Astrocyte (in vitro differentiated cells and primary cell): ENCODE data around the gene MOSMO.

Experiments
- EZH2 ChIP-seq: IDR thresholded peaks from 2 replicates; pipeline ENCODE4 v1.6.1; 2012; ENCODE audit warnings: mild to moderate bottlenecking, low read length, inconsistent platforms; ENCODE audit not compliant: insufficient read depth
- TF ChIP-seq, protein P1 (sequence below): IDR thresholded peaks from 2 replicates; pipeline ENCODE4 v1.5.1; 2011; ENCODE audit warnings: low read depth, mild to moderate bottlenecking, inconsistent platforms, low read length, moderate library complexity; ENCODE audit not compliant: insufficient read depth

DNA sequence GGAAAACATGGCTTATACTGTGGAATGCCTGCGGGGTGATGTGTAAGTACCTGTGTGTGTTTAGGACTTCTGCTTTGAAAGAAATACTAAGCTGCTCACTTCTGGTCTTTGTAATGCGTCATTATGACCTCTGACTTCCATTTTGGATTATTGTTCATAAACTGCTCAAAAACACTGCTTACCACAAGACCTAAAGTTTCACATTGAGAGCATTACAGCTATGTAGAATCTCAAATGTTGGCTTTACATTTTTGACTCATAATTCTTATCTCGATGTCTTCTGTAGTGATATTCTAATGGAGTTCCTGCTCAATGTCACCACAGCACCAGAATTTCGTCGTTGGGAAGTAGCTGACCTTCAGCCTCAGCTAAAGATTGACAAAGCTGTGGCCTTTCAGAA is 45.4 kb upstream of the MOSMO start:
- no peak for TF ChIP-seq EZH2
- TF ChIP-seq, protein P1, sequence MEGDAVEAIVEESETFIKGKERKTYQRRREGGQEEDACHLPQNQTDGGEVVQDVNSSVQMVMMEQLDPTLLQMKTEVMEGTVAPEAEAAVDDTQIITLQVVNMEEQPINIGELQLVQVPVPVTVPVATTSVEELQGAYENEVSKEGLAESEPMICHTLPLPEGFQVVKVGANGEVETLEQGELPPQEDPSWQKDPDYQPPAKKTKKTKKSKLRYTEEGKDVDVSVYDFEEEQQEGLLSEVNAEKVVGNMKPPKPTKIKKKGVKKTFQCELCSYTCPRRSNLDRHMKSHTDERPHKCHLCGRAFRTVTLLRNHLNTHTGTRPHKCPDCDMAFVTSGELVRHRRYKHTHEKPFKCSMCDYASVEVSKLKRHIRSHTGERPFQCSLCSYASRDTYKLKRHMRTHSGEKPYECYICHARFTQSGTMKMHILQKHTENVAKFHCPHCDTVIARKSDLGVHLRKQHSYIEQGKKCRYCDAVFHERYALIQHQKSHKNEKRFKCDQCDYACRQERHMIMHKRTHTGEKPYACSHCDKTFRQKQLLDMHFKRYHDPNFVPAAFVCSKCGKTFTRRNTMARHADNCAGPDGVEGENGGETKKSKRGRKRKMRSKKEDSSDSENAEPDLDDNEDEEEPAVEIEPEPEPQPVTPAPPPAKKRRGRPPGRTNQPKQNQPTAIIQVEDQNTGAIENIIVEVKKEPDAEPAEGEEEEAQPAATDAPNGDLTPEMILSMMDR, result no peak
